Caki2 (cell line): ENCODE measurements around the gene HSCB. TPM values are rescaled to one million over a fixed set of nuclear protein-coding genes. Genes with fewer than 3 reads are reported as not detected.
"Not testable (repeated sequence)": the region's sequence is repeated elsewhere in the genome, so short reads cannot be mapped to it uniquely, and the experiment has no call there.

Experiments used
- DNase-seq: peaks from one replicate; pipeline ENCODE4 v3.0.0-alpha.2; 2015; ENCODE audit warnings: low read depth
- in situ Hi-C: cut with HindIII; loops from 2 replicates; pipeline ENCODE4 v1.10.0; 2016; ENCODE audit warnings: low sequenced_read_pairs, low pct_unique_long_range_greater_than_20kb, mixed read lengths
- total RNA-seq: library from RNA; depleted of rRNA; stranded (reverse); fragments of >200 nt; shearing (Covaris generic); gene quantifications from 2 replicates; pipeline ENCODE4 v1.2.3, GENCODE V29; 2014; ENCODE audit warnings: low replicate concordance

Gene HSCB
- total RNA-seq, 1 experiment from 2014 or later, result 51.9 TPM

DNA sequence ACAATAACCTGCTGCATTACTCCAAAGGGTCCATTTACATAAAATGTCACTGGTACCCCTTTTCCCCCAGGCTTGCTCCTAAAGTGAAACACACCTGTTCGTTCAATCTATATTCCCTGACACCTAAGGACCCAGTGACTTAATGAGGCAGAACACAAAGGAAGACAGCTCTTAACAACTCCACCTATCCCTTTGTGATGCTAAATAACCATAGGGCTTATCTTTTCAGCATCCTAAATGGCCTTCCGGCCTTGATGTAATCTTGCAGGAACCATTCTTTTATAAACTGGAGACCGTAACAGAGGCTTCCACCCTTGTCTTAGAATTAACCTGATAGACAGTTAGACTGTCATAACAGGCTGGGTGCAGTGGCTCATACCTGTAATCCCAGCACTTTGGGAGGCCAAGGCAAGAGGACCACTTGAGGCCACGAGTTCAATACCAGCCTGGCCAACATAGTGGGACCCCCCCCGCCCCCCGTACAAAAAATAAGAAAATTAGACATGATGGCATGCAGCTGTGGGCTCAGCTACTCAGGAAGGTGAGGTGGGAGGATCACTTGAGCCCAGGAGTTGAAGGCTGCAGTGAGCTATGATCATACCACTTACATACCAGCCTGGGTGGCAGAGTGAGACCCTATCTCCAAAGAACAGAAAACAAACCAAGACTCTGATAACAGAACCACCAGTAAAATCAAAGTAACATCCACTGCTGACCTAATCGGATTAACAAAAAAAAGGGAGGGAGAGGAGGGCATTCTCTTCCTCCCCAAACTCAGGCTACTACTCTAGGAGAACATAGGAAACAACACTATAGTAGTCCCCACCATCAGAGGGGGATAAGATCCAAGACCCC, 5.3 kb upstream of the HSCB start:
- in situ Hi-C loops, result no loop called here
- DNase-seq, result no peak

GRCh38 chr22:28737701-28738100, 4.1 kb upstream of the HSCB start:
- DNase-seq, result no peak

GRCh38 chr22:28738876-28739275, 3.0 kb upstream of the HSCB start:
- in situ Hi-C loops, DNase-seq: not testable (repeated sequence)

More at GRCh38 chr22:28737701-28738100, 4.1 kb upstream of the HSCB start:
- in situ Hi-C loops, result no loop called here

- in situ Hi-C loops, result no loop called here
- DNase-seq, result no peak
Measured at GRCh38 chr22:28741200-28741784, 547 bp upstream of the HSCB start.

GRCh38 chr22:28742562-28742962, 723 bp downstream of the HSCB start:
- in situ Hi-C loops, result no loop called here
- DNase-seq, result no peak

GRCh38 chr22:28743852-28744251, 2.0 kb downstream of the HSCB start:
- in situ Hi-C loops, result no loop called here
- DNase-seq, result no peak

DNA sequence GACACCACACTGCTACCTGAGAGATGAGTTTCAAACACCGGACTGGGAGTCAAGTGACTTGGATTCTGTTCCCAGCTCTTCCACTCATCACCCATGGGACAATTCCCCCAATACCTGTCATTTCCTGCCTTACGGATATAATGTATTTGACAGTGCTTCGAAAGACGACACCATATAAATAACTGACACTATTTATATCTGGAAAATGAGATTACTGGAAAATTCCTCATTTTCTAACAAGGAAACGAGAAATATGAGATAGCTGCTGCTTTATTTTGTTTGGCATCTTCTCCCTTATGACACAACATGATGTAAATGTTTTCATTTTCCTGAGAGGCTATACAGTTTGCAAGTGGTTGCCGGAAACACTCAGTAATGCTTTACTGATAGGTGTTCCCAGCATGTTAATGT, 8.6 kb downstream of the HSCB start:
- in situ Hi-C loops, result no loop called here
- peak; percentile 67 for DNase-seq

DNA sequence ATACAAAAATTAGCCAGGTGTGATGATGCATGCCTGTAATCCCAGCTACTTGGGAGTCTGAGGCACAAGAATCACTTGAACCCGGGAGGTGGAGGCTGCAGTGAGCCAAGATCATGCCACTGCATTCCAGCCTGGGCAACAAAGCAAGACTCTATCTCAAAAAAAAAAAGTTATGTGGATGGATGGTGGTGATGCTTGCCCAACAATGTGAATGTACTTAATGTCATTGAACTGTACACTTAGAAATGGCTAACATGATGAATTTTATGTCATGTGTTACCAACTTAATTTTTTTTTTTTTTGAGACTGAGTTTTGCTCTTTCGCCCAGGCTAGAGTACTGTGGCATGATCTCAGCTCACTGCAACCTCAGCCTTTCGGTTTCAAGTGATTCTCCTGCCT, 12.7 kb downstream of the HSCB start:
- in situ Hi-C loops, DNase-seq: not testable (repeated sequence)

- in situ Hi-C loops, result no loop called here
- DNase-seq, result no peak
Measured at GRCh38 chr22:28759861-28760560, 18.2 kb downstream of the HSCB start.

- DNase-seq, result no peak
- in situ Hi-C loops, result no loop called here
Measured at GRCh38 chr22:28761449-28761755, 19.6 kb downstream of the HSCB start.

DNA sequence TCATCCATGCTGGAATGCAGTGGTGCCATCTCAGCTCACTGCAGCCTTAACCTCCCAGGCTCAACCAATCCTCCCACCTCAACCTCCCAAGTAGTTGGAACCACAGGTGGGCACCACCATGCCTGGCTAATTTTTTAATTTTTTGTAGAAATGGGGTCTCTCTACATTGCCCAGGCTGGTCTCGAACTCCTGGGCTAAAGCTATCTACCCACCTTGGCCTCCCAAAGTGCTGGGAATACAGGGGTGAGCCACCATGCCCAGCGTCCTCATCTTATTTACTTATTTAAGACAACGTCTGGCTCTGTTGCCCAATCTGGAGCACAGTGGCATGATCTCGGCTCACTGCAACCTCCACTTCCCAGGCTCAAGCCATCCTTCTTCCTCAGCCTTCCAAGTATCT, 20.2 kb downstream of the HSCB start:
- in situ Hi-C loops, DNase-seq: not testable (repeated sequence)

- in situ Hi-C loops, result no loop called here
- no peak for DNase-seq
Measured at GRCh38 chr22:28766628-28767027, 24.8 kb downstream of the HSCB start.

GRCh38 chr22:28768701-28769393, 27.0 kb downstream of the HSCB start:
- in situ Hi-C loops, result no loop called here
- DNase-seq, result peak; percentile 27

- in situ Hi-C loops, result no loop called here
- no peak for DNase-seq
Measured at GRCh38 chr22:28769394-28770085, 27.7 kb downstream of the HSCB start.

DNA sequence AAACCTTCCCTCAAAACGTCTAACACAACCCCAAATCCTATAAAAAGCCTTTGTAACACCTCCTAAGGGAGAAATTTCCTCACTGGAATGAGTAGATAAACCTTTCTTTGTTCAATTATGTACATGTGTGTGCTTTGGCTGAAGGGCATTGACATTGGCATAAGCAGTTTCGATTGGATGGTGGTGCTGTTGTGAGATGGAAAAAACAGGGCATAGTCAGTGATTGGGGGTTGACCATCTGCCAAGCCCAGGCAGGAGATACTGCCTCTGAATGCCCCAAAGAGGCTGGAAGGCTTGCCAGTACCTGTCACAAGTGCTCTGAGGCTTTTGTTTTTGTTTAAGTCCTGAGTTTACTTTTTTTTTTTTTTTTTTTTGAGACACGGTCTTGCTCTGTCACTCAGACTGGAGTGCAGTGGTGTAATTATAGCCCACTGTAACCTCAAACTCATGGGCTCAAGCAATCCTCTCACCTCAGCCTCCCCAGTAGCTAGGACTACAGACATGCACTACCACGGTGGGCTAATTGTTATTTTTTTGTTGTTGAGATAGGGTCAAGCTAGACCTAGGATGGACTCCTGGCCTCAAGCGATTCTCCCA, 29.5 kb downstream of the HSCB start:
- in situ Hi-C loops, result no loop called here
- no peak for DNase-seq

GRCh38 chr22:28772633-28773460, 31.0 kb downstream of the HSCB start, which contains the start of gene CCDC117:
CCDC117 (plus strand) TSS chr22:28772695; CDS start chr22:28772850, 155 bp downstream.
- DNase-seq, result peak; percentile 92
- in situ Hi-C loops, result no loop called here

GRCh38 chr22:28773461-28773867, 31.6 kb downstream of the HSCB start:
- in situ Hi-C loops, result no loop called here
- peak; percentile 70 for DNase-seq
